RWPE2 (cell line): Measurements from ENCODE around the gene TMEM169.

Experiments used
- ATAC-seq: fragments of 200-7000 bp; cut with Tn5 transposase; 3 replicates; pipeline ENCODE4 v1.9.1; 2021; ENCODE audit warnings: low read depth
- DNase-seq: peaks from one replicate; pipeline ENCODE4 v3.0.0-alpha.2; 2020; ENCODE audit warnings: low spot score
- H3K27ac ChIP-seq: fragments of 450-650 bp; 2 replicates; pipeline ENCODE4 v1.5.1; 2017; ENCODE audit warnings: mild to moderate bottlenecking; ENCODE audit not compliant: poor library complexity, severe bottlenecking
- H3K27me3 ChIP-seq: fragments of 250-450 bp; sonication (Bioruptor Pico); 2 replicates; pipeline ENCODE4 v1.5.1; 2021; ENCODE audit warnings: mild to moderate bottlenecking, moderate library complexity; ENCODE audit not compliant: insufficient read depth, poor library complexity, severe bottlenecking
- H3K36me3 ChIP-seq: fragments of 250-450 bp; sonication (Bioruptor Pico); 2 replicates; pipeline ENCODE4 v1.5.1; 2020; ENCODE audit warnings: low read depth, mild to moderate bottlenecking, moderate library complexity
- H3K4me1 ChIP-seq: fragments of 250-450 bp; sonication (Bioruptor Pico); 2 replicates; pipeline ENCODE4 v1.5.1; 2021; ENCODE audit warnings: mild to moderate bottlenecking, moderate library complexity; ENCODE audit not compliant: insufficient read depth, poor library complexity, severe bottlenecking
- H3K4me3 ChIP-seq: fragments of 250-450 bp; sonication (Bioruptor Pico); 2 replicates; pipeline ENCODE4 v1.5.1; 2021; ENCODE audit warnings: mild to moderate bottlenecking, moderate library complexity; ENCODE audit not compliant: severe bottlenecking
- H3K9me3 ChIP-seq: fragments of 250-450 bp; sonication (Bioruptor Pico); 2 replicates; pipeline ENCODE4 v1.5.1; 2021; ENCODE audit warnings: mild to moderate bottlenecking, moderate library complexity; ENCODE audit not compliant: severe bottlenecking
- TF ChIP-seq, protein P1 (sequence below): fragments of 450-650 bp; IDR thresholded peaks from one replicate; pipeline ENCODE4 v1.5.1; 2017; ENCODE audit warnings: mild to moderate bottlenecking, moderate library complexity; ENCODE audit not compliant: poor library complexity, severe bottlenecking

The TMEM169 gene

DNA sequence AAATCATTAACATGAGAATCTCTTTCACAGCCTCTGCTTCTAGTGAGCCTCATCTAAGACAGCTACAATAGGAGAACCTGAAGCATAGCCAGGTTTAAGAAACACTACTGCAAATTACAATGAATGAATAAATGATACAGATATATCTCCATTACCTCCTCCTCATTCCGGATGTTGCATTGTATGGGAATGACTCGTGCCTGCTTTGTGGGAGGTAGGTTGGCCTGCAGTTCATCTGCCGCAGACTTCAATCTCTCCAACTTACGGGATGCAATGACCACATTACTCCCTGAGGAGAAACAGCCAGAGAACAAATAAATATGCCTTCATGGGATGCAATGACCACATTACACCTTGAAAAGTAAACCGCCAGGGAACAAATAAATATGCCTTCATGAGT, 15.5 kb upstream of the TMEM169 start:
- Histone ChIP-seq H3K9me3 (no peaks in the 10 kb centered on the region), H3K4me3 (no peak overlapping the region), H3K27me3 (no peaks in the 10 kb centered on the region), H3K36me3 (peaks cover 22% of the 10 kb centered on the region), H3K4me1 (no peaks in the 10 kb centered on the region), H3K27ac (no peak overlapping the region)
- ATAC-seq (no peak), DNase-seq (no peak)
- TF ChIP-seq, protein P1, sequence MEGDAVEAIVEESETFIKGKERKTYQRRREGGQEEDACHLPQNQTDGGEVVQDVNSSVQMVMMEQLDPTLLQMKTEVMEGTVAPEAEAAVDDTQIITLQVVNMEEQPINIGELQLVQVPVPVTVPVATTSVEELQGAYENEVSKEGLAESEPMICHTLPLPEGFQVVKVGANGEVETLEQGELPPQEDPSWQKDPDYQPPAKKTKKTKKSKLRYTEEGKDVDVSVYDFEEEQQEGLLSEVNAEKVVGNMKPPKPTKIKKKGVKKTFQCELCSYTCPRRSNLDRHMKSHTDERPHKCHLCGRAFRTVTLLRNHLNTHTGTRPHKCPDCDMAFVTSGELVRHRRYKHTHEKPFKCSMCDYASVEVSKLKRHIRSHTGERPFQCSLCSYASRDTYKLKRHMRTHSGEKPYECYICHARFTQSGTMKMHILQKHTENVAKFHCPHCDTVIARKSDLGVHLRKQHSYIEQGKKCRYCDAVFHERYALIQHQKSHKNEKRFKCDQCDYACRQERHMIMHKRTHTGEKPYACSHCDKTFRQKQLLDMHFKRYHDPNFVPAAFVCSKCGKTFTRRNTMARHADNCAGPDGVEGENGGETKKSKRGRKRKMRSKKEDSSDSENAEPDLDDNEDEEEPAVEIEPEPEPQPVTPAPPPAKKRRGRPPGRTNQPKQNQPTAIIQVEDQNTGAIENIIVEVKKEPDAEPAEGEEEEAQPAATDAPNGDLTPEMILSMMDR: no peak

DNA sequence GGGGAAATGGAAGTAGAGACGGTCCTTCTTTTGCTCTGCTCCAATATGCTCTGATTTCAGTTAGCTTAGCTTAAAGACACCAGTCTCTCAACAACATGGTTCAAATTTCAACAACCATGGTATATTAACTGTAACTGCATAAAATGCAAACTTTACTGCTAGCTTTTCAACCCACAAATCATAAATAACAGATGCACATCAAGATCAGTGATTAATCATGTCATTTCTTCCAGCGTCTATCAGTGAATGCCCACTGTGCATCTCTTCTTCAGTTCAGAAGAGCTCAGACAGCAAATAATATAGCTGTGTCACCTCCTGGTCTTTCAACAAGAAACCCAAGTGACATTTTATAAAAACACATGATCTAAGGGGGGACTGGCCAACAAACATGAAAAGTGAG, 12.7 kb upstream of the TMEM169 start:
- Histone ChIP-seq H3K27ac (no peak overlapping the region), H3K9me3 (no peaks in the 10 kb centered on the region), H3K4me3 (no peak overlapping the region), H3K36me3 (peaks cover 24% of the 10 kb centered on the region), H3K4me1 (no peaks in the 10 kb centered on the region), H3K27me3 (no peaks in the 10 kb centered on the region)
- ATAC-seq (no peak), DNase-seq (no peak)
- TF ChIP-seq, protein P1: no peak

DNA sequence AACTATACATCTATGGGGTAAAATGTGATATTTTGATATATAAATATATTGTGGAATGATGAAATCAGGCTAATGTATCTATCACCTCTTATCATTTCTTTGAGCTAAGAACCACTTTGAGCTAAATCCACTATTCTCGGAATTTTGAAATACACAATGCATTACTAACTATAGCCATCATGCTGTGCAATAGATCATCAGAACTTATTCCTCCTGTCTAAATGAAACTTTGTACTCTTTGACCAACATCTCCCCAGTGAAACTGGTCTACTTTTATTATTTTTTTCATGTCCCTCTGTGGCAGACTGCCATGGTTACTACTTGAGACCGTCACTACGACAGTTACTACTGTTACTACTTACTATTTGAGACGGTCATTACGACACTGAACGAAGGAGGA, 11.5 kb upstream of the TMEM169 start:
- DNase-seq: no peak
- peaks cover 12% of the 10 kb centered on the region for H3K36me3 ChIP-seq
- ATAC-seq: no peak
- no peak overlapping the region for H3K27ac ChIP-seq
- H3K9me3 ChIP-seq: no peaks in the 10 kb centered on the region
- TF ChIP-seq, protein P1: no peak
- no peaks in the 10 kb centered on the region for H3K4me1 ChIP-seq
- H3K4me3 ChIP-seq: no peak overlapping the region
- no peaks in the 10 kb centered on the region for H3K27me3 ChIP-seq

DNA sequence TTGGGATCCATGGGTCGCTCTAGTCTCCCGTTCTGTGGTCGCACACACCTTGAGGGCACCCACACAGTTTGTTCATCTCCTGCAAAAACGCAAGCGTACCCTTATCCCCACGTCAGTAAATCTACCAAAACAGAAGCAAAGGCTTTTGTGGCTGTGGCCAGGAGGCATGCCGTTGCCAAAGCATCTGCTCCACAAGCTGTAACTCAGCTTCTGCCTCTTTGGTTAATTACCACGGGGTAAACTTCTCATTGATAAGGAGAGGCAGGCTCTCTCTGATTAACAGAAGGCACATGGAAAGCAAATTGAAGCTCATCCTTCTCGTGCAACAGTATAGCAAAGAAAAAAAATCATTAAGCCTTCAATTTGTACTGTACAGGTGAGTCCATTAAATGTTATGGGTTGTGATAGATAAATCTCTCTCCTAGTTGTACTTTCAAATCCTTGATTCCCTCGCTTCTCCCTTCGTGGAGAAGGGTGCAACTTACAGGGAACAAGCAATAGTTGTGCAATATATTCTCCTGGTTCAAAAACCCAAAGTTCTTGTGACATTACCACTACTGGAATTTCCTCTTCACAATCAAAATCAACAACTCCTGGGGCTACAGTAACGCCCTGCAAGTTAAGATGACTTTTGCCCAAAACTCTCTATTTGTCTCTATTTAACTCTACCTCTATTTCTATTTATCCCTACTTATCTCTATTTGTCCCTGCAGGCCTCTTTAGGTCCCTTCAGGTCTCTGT, 10.4 kb upstream of the TMEM169 start:
- no peaks in the 10 kb centered on the region for H3K4me1 ChIP-seq
- TF ChIP-seq, protein P1: no peak

DNA sequence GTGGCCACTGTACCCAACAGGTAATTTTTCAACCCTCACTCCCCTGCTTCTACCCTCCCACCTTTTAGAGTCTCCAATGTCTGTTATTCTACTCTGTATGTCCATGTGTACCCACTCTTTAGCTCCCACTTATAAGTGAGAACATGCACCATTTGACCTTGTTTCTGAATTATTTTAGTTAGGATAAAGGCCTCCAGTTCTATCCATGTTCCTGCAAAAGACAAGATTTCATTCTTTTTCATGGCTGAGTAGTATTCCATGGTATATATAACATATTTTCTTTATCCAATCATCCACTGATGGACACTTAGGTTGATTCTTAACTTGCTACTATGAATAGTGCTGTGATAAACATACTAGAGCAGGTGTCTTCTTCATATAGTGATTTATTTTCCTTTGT, 9.2 kb upstream of the TMEM169 start:
- Histone ChIP-seq H3K36me3 (peaks cover 10% of the 10 kb centered on the region), H3K4me3 (no peak overlapping the region), H3K9me3 (no peaks in the 10 kb centered on the region), H3K4me1 (no peaks in the 10 kb centered on the region), H3K27ac (no peak overlapping the region), H3K27me3 (no peaks in the 10 kb centered on the region)
- ATAC-seq (no peak), DNase-seq (no peak)
- TF ChIP-seq, protein P1: no peak

More for the DNA sequence above, 10.4 kb upstream of the TMEM169 start:
- Histone ChIP-seq H3K27ac (no peak overlapping the region), H3K27me3 (no peaks in the 10 kb centered on the region), H3K36me3 (peaks cover 10% of the 10 kb centered on the region), H3K4me3 (no peak overlapping the region), H3K9me3 (no peaks in the 10 kb centered on the region)
- ATAC-seq (no peak), DNase-seq (no peak)
